Measurements from ENCODE around the gene HINT3. TPM values are rescaled to one million over a fixed set of nuclear protein-coding genes. Genes with fewer than 3 reads are reported as not detected.
"Not testable (repeated sequence)": the region's sequence is repeated elsewhere in the genome, so short reads cannot be mapped to it uniquely, and the experiment has no call there.

HINT3 gene
- total and polyA plus RNA-seq, 11 donors: 8.1 to 40.0 (median 33.8) TPM

- Histone ChIP-seq H3K36me3 (peaks cover 0 to 26% (median 11%) of the 10 kb centered on the region in 9 donors), H3K27me3 (no peaks in the 10 kb centered on the region), H3K4me3 (no peak overlapping the region), H3K27ac (no peak overlapping the region), H3K9me3 (no peaks in the 10 kb centered on the region), H3K4me1 (peaks cover 0 to 10% (median 5%) of the 10 kb centered on the region in 12 donors)
- intact Hi-C loops (cut with DNase I): loop anchor here in 3 of 10 donors (2.0 to 10.0 kb wide), 3 partner anchors 13 to 99 kb away; no protein-coding TSS in a partner anchor
- TF ChIP-seq CTCF (IDR thresholded peaks at IDR 0.05): no peak
- TF ChIP-seq POLR2A (IDR thresholded peaks at IDR 0.05): no peak
- no peak for ATAC-seq
- no peak for DNase-seq
- WGBS, 4 donors: 71 to 86% (median 79%) methylated on average over 2 of the region's 2 CpGs
Measured at GRCh38 chr6:125963817-125964216, 7.2 kb downstream of the HINT3 start.

- TF ChIP-seq POLR2A (IDR thresholded peaks at IDR 0.05) (no peak), CTCF (IDR thresholded peaks at IDR 0.05) (no peak)
- intact Hi-C loops (cut with DNase I): loop anchor here in 2 of 10 donors (10.0 kb wide), 2 partner anchors 92 to 102 kb away; no protein-coding TSS in a partner anchor
- H3K27me3 ChIP-seq: no peaks in the 10 kb centered on the region
- peaks cover 0 to 31% (median 11%) of the 10 kb centered on the region in 9 donors for H3K36me3 ChIP-seq
- no peak for DNase-seq
- peaks cover 0 to 7% (median 0%) of the 10 kb centered on the region in 12 donors for H3K4me1 ChIP-seq
- no peak overlapping the region for H3K27ac ChIP-seq
- ATAC-seq: no peak
- no peaks in the 10 kb centered on the region for H3K9me3 ChIP-seq
- no peak overlapping the region for H3K4me3 ChIP-seq
- 93 to 99% (median 98%) methylated on average over 1 of the region's 1 CpG for WGBS, 4 donors
Measured at GRCh38 chr6:125966569-125966968, 10.0 kb downstream of the HINT3 start.

GRCh38 chr6:125968493-125968892 is 11.9 kb downstream of the HINT3 start:
- TF ChIP-seq POLR2A (IDR thresholded peaks at IDR 0.05) (no peak), CTCF (IDR thresholded peaks at IDR 0.05) (no peak)
- ATAC-seq (no peak), DNase-seq (no peak)
- intact Hi-C loops (cut with DNase I): loop anchor here in 2 of 10 donors (10.0 kb wide), 2 partner anchors 94 to 104 kb away; no protein-coding TSS in a partner anchor
- no peak overlapping the region for H3K27ac ChIP-seq
- no peaks in the 10 kb centered on the region for H3K9me3 ChIP-seq
- H3K4me3 ChIP-seq: no peak overlapping the region
- H3K36me3 ChIP-seq: peaks cover 0 to 44% (median 11%) of the 10 kb centered on the region in 9 donors
- peaks cover 0 to 4% (median 0%) of the 10 kb centered on the region in 12 donors for H3K4me1 ChIP-seq
- no peaks in the 10 kb centered on the region for H3K27me3 ChIP-seq
- 88 to 89% (median 88%) methylated on average over 2 of the region's 2 CpGs for whole genome bisulfite sequencing, 4 donors

GRCh38 chr6:125970760-125971159 is 14.2 kb downstream of the HINT3 start:
- DNase-seq (no peak), ATAC-seq (no peak)
- H3K36me3 ChIP-seq: peaks cover 0 to 61% (median 19%) of the 10 kb centered on the region in 9 donors
- no peaks in the 10 kb centered on the region for H3K4me1 ChIP-seq
- H3K27me3 ChIP-seq: no peaks in the 10 kb centered on the region
- 0 to 69% (median 1%) methylated on average over 2 of the region's 2 CpGs for WGBS, 4 donors
- TF ChIP-seq CTCF (IDR thresholded peaks at IDR 0.05): no peak
- TF ChIP-seq POLR2A (IDR thresholded peaks at IDR 0.05): no peak
- H3K4me3 ChIP-seq: no peak overlapping the region
- H3K9me3 ChIP-seq: no peaks in the 10 kb centered on the region
- no peak overlapping the region for H3K27ac ChIP-seq
- intact Hi-C loops (cut with DNase I): loop anchor here in 8 of 10 donors (5.0 kb wide), 4 partner anchors 113 to 663 kb away; no protein-coding TSS in a partner anchor

GRCh38 chr6:125972478-125972877 is 15.9 kb downstream of the HINT3 start:
- H3K27me3 ChIP-seq, H3K4me3 ChIP-seq, ATAC-seq, H3K9me3 ChIP-seq, H3K27ac ChIP-seq, H3K4me1 ChIP-seq, DNase-seq: not testable (repeated sequence)
- peaks cover 0 to 69% (median 30%) of the 10 kb centered on the region in 9 donors for H3K36me3 ChIP-seq
- 94 to 100% (median 97%) methylated on average over 1 of the region's 1 CpG for WGBS, 4 donors
- intact Hi-C loops (cut with DNase I): loop anchor here in 8 of 10 donors (5.0 kb wide), 4 partner anchors 115 to 665 kb away; no protein-coding TSS in a partner anchor

All from heart left ventricle (tissue), 16 donors.